ENCODE results near the gene NRG2. TPM values are rescaled to one million over a fixed set of nuclear protein-coding genes. Genes with fewer than 3 reads are reported as not detected.

NRG2 gene
- total RNA-seq, 1 experiment from 2014 or later: 0.91 TPM

DNA sequence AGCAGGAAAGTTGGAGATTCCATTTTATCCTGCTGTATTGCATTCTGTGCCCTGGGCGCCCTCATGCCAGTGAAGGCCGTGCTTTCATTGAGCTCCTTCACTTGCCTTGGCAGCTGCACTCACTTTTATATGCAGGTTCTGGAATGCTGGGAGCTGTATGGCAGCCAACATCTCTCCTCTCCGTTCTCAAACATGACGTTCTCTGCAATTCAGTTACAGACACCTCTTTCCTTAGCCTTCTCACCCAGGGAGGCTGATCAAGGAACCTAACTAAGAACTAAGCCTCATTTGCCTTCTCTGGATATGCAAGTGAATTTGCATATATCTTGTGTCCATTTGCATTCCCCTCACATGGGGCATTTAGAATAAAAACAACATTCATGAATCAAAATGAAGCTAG, 41.4 kb upstream of the NRG2 start:
- Histone ChIP-seq H3K9me3 (ENCODE audit: control insufficient read depth in 1 of 2, insufficient read depth in 1 of 2, low read depth in 1 of 2, low read length in 2 of 2) (0 out of 4 replicates have a peak, but pooled peaks cover 0 to 4% of the 10 kb centered on the region in 2 experiments), H3K27ac (ENCODE audit: low read depth, low read length) (no peak overlapping the region), H3K4me1 (ENCODE audit: control insufficient read depth in 1 of 2, insufficient read depth in 2 of 2, low read length in 2 of 2) (no peaks in the 10 kb centered on the region), H2AFZ (ENCODE audit: low read depth, low read length, poor library complexity, severe bottlenecking) (no peak overlapping the region), H3K79me2 (ENCODE audit: insufficient read depth, low read length) (no peaks in the 10 kb centered on the region), H3K36me3 (ENCODE audit: control insufficient read depth in 1 of 2, insufficient read depth in 2 of 2, low read length in 2 of 2) (no peaks in the 10 kb centered on the region), H3K27me3 (ENCODE audit: insufficient read depth, low read length) (peaks cover 4% of the 10 kb centered on the region; the same call in 1 of the 2 replicates), H4K20me1 (ENCODE audit: insufficient read depth) (no peaks in the 10 kb centered on the region), H3K4me2 (ENCODE audit: low read length) (no peak overlapping the region), H3K4me3 (replicated peaks in 1 of 2; ENCODE audit: low read depth in 1 of 2, low read length in 2 of 2) (no peak overlapping the region), H3K9me2 (ENCODE audit: insufficient read depth) (no peaks in the 10 kb centered on the region), H3K9ac (ENCODE audit: low read length) (no peak overlapping the region)
- POLR2A ChIA-PET: no interaction called here
- TF ChIP-seq CTCF (IDR thresholded peaks at IDR 0.05 in 2 of 3, conservative IDR thresholded peaks at IDR 0.05 in 1 of 3; ENCODE audit: borderline replicate concordance in 1 of 3, insufficient read depth in 1 of 3, low read depth in 2 of 3, low read length in 2 of 3) (no peak), ZFX (IDR thresholded peaks at IDR 0.05) (no peak), POLR2A (IDR thresholded peaks at IDR 0.05; ENCODE audit: borderline replicate concordance, extremely low read depth, insufficient read depth, insufficient read length) (no peak), RAD21 (IDR thresholded peaks at IDR 0.05; ENCODE audit: low read depth) (no peak), SIN3A (IDR thresholded peaks at IDR 0.05; ENCODE audit: low read depth) (no peak), POLR2AphosphoS5 (IDR thresholded peaks at IDR 0.05; ENCODE audit: low read depth, low read length) (no peak), SP1 (IDR thresholded peaks at IDR 0.05; ENCODE audit: low read depth) (no peak), TCF7L2 (IDR thresholded peaks at IDR 0.05; ENCODE audit: borderline replicate concordance, extremely low read depth, insufficient read depth, insufficient read length) (no peak), CBX3 (IDR thresholded peaks at IDR 0.05; ENCODE audit: low read depth) (no peak), ELF1 (IDR thresholded peaks at IDR 0.05; ENCODE audit: borderline replicate concordance, low read depth) (no peak), EZH2 (IDR thresholded peaks at IDR 0.05) (no peak), CEBPB (IDR thresholded peaks at IDR 0.05; ENCODE audit: low read depth) (no peak), JUND (IDR thresholded peaks at IDR 0.05) (no peak), SRF (IDR thresholded peaks at IDR 0.05; ENCODE audit: low read depth) (no peak), EGR1 (IDR thresholded peaks at IDR 0.05; ENCODE audit: low read depth) (no peak)
- TF ChIP-seq, protein P1, sequence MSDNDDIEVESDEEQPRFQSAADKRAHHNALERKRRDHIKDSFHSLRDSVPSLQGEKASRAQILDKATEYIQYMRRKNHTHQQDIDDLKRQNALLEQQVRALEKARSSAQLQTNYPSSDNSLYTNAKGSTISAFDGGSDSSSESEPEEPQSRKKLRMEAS (IDR thresholded peaks at IDR 0.05): no peak
- TF ChIP-seq, protein P2, sequence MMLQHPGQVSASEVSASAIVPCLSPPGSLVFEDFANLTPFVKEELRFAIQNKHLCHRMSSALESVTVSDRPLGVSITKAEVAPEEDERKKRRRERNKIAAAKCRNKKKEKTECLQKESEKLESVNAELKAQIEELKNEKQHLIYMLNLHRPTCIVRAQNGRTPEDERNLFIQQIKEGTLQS (IDR thresholded peaks at IDR 0.05): no peak
- ATAC-seq: no peak
- intact Hi-C loops (cut with micrococcal nuclease): no loop called here
- RAD21 ChIA-PET (ENCODE audit: low non-redundant PET in 1 of 2, low total read pairs in 2 of 2, uncharacterized antibody in 2 of 2, unreplicated experiment in 2 of 2): no interaction called here
- CTCF ChIA-PET: no interaction called here
- BruUV-seq (replicated peaks): no TSS peak
- DNase-seq (ENCODE audit: low read depth, low spot score): no peak
